ENCODE data around the gene DRG1.
"Not testable (repeated sequence)": the region's sequence is repeated elsewhere in the genome, so short reads cannot be mapped to it uniquely, and the experiment has no call there.

DRG1 gene

GRCh38 chr22:31399211-31400022, at the start of gene DRG1:
DRG1 (plus strand) TSS chr22:31399604; CDS start chr22:31399684, 80 bp downstream.
- DNase-seq (ENCODE audit: low read depth in 2 of 2) = peak; percentile 91 to 94

DNA sequence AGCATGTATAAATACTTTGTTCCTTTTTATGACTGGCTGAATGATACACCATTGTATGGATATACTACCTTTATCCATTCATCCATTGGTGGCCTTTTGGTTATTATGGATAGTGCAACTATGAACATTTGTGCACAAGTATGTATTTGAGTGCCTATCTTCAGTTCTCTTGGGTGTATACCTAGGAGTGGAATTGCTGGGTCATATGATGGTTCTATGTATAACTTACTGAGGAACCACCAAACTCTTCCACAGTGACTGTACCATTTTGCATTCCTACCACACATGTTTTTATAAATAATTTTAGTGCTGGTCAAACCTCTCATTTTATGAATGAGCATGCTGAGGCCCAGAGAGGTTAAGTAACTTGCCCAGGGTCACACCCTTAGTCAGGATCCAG, 49.4 kb upstream of the DRG1 start:
- no peak for DNase-seq (ENCODE audit: low read depth in 2 of 2)

DNA sequence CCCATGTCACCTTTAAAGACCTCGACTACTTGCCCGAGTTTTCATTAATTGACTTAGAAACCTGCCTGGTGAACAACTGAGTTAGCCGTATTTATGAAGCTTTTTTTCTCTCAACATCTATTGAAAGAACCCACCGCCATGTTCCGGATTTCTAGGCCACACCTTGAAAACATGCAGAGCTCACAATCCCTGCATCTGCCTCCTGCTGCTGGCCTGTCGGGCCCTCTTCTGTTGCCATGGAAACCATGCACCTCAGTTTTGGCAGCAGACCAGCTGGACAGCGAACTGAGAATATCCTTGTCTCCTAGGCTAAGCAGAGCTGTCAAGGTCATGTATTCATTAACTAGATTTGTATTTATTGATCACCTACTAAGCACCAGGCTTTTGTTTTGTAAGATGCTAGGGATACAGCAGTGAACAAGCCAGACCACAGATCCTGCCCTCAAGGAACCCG, 49.0 kb upstream of the DRG1 start:
- no peak for DNase-seq (ENCODE audit: low read depth in 2 of 2)

DNA sequence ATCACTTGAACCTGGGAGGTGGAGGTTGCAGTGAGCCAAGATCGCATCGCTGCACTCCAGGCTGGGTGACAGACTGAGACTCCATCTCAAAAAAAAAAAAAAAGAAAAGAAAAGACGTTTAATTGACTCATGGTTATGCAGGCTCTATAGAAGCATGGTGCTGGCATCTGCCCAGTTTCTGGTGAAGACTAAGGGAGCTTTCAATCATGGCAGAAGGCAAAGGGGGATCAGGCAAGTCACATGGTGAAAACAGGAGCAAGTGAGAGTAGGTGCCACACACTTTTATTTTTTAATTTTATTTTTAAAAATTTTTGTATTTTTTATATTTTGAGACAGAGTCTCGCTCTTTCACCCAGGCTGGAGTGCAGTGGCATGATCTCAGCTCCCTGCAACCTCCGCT, 44.9 kb upstream of the DRG1 start:
- no peak for DNase-seq (ENCODE audit: low read depth in 2 of 2)

- no peak for DNase-seq (ENCODE audit: low read depth in 2 of 2)
Measured at GRCh38 chr22:31360029-31360428, 39.4 kb upstream of the DRG1 start.

GRCh38 chr22:31361743-31362142, 37.7 kb upstream of the DRG1 start:
- DNase-seq (ENCODE audit: low read depth in 2 of 2) = no peak

DNA sequence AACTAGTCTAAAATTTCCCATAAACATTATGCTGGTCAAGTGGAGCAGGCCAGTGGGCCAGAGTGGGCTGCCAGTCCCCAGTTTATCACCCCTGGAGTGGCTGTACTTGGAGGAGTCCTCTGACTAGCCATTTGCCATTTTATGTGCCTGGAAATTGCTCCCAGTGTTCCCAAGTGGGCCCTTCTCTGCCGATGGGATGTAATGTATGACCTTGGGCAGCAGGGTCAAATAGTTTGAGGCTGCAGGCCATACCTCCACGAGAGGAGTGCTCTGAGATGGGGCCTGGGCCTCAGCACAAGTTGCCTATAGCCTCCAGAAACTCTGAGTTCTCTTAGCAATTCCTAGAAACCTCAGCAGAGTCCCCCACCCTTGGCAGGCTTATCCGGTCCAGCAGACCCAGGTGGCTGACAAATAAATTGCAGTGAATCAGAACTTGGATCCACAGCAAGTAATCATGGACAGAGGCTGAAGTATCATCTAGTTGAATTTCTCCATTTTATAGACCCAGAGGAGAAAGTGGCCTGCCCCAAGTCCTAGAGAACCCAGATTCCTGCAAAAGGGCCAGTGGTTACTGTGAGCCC, 35.4 kb upstream of the DRG1 start:
- no peak for DNase-seq (ENCODE audit: low read depth in 2 of 2)

DNA sequence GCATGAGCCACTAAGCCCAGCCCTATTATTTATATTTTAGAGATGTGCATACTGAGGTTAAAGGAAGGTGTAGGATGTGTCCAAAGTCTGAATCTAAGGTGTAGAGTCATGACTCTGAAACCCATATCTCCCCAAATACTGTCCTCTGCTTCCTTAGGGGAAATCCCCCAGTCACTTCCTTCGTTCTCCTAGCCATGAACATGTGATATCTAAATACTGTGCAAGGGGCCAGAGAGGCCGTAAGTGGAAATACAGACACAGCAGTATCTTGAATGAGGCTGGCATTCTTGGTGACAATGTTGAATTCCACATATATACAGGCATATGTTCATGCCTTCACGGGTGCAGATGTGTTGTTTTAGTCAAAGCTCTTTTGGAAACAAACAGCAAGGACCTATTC, 32.0 kb upstream of the DRG1 start:
- no peak for DNase-seq (ENCODE audit: low read depth in 2 of 2)

GRCh38 chr22:31377612-31378011, 21.8 kb upstream of the DRG1 start:
- no peak for DNase-seq (ENCODE audit: low read depth in 2 of 2)

GRCh38 chr22:31378123-31378522, 21.3 kb upstream of the DRG1 start:
- DNase-seq (ENCODE audit: low read depth in 2 of 2) = no peak

DNA sequence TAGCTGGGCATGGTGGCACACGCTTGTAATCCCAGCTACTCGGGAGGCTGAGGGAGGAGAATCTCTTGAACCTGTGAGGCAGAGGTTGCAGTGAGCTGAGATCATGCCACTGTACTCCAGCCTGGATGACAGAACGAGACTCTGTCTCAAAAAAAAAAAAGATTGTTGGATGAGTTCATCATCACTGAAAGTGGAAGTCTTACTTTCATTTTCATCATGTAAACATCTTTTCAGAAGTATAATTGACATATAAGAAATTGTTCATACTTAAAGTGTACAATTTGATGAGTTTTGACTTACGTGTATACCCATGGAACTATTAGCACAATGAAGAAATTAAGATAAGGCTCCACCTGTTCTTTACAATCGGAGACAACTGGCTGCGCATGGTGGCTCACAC, 20.8 kb upstream of the DRG1 start:
- not testable (repeated sequence) for DNase-seq (ENCODE audit: low read depth in 2 of 2)

DNA sequence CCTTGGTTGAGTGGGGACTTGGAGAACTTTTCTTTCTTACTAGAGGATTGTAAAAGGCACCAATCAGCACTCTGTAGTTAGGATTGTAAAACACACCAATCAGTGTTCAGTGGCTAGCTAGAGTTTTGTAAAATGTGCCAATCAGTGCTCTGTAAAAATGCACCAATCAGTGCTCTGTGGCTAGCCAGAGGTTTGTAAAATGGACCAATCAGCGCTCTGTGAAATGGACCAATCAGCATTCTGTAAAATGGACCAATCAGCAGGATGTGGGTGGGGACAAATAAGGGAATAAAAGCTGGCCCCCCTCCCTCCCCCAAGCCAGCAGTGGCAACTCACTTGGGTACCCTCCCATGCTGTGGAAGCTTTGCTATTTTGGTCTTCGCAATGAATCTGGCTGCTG, 5.5 kb upstream of the DRG1 start:
- no peak for DNase-seq (ENCODE audit: low read depth in 2 of 2)

GRCh38 chr22:31394326-31394725, 5.1 kb upstream of the DRG1 start:
- no peak for DNase-seq (ENCODE audit: low read depth in 2 of 2)

DNA sequence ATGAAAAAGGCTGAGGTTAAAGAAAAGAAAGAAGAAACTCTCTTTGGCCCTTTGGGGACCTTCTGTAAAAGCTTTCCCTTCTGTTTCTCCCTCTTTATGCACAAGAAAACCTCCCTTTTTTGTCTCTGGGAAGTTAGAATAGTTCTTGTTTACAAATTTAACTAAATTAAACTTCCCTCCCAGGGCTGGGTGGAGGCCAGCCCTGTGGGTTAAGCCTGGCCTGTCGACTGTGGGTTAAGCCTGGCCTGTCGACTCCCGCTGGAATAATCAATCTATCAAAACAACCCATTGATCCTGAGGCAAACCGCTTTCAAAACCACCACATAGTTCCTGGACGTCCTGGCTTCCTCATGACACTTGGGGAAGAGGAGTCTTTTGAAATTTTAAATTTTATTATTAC, 1.2 kb upstream of the DRG1 start:
- no peak for DNase-seq (ENCODE audit: low read depth in 2 of 2)

- DNase-seq (ENCODE audit: low read depth in 2 of 2) = no peak
Measured at GRCh38 chr22:31400023-31400397, 606 bp downstream of the DRG1 start.

GRCh38 chr22:31402350-31402749, 2.9 kb downstream of the DRG1 start:
- not testable (repeated sequence) for DNase-seq (ENCODE audit: low read depth in 2 of 2)

GRCh38 chr22:31425331-31426050, 26.1 kb downstream of the DRG1 start:
- DNase-seq (ENCODE audit: low read depth in 2 of 2) = no peak

- DNase-seq (ENCODE audit: low read depth in 2 of 2) = no peak
Measured at GRCh38 chr22:31431950-31432349, 32.5 kb downstream of the DRG1 start.

DNA sequence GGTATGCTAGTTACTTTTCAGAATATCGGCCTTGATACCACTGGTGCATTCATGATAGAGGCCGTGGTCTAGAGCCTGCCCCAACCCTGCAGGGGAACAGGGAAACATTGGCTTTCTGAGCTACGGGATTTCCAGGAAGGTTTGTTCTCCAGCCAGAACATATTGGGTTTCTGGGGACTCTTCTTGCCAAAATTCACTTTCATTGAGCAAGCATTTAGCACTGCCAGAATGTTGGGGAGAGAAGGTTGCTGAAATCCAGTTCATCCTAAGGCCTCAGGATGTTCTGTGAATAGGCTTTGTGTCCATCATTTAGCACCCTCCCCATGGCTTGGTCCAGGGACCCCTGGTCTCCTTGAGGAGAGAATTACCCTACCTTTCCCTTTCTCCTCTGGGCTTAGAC, 36.7 kb downstream of the DRG1 start:
- no peak for DNase-seq (ENCODE audit: low read depth in 2 of 2)

GRCh38 chr22:31439808-31440207, 40.4 kb downstream of the DRG1 start:
- no peak for DNase-seq (ENCODE audit: low read depth in 2 of 2)

GRCh38 chr22:31440681-31441080, 41.3 kb downstream of the DRG1 start:
- DNase-seq (ENCODE audit: low read depth in 2 of 2) = no peak

GRCh38 chr22:31441652-31442051, 42.2 kb downstream of the DRG1 start:
- no peak for DNase-seq (ENCODE audit: low read depth in 2 of 2)
